SKM-1 (cell line): ENCODE data around the gene PATE3.

Source experiments
- DNase-seq: peaks from one replicate; lab custom pipeline; 2025; ENCODE audit not compliant: unreplicated experiment; lab: John Stamatoyannopoulos, UW

The PATE3 gene

GRCh38 chr11:125835748-125836147, 47.8 kb downstream of the PATE3 start:
- no peak for DNase-seq
